ENCODE measurements around the gene DCLK2.

Gene DCLK2

DNA sequence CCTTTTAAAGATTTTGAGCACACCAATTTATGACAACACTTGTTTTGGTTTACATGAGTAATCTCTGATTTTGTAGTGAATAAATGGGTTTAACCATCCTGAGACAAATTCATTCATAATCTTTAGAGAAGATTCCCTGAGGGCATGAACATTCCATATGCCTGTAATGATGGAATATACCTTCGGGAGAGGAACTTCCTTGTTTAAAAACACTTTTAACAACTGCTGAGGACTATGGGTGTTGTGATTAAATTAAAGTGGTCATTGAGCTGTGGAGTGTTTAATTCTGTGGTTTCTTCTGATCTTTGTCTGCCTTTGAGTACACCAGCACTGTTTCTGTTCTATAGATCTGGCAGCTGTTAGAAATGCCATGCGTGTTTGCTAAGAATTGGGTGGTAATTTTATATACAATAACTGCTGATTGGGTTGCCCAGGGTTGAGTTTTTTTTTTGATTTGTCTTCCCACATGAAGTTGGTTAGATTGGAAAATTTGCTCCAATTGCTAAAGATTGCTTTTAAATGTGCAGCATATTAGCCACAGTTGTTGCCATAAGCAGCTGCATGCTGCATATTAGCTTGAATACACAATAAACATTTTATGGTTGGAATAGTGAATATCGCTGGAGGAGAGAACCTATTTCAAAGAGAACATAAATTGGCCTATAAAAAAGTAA lies 86.8 kb downstream of the DCLK2 start:
- TF ChIP-seq GATA3 (IDR thresholded peaks at IDR 0.05; ENCODE audit: low read depth, low read length) (no peak), GATA2 (IDR thresholded peaks at IDR 0.05; ENCODE audit: low read depth, low read length) (no peak)

DNA sequence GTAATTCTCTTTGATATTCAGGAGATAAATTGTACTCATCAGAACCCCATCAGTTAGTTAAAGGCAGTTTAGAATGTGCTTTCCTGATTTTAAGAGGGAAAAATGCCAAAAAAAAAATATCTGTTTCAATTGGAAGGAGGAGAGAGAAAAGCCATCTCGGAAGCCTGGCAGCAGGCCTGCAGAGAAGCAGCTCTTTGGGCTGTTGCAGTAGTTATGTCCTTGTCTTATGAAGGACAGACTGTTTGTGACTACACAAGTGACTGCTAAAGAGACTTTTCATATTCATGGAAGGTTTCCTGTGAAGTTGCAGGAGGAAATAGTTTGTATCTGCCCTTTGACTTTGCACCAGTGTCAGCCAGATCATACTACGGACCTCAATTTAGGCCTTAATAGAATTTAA lies 88.8 kb downstream of the DCLK2 start:
- no peak for TF ChIP-seq GATA2 (IDR thresholded peaks at IDR 0.05; ENCODE audit: low read depth, low read length)
- TF ChIP-seq GATA3 (IDR thresholded peaks at IDR 0.05; ENCODE audit: low read depth, low read length), result no peak

DNA sequence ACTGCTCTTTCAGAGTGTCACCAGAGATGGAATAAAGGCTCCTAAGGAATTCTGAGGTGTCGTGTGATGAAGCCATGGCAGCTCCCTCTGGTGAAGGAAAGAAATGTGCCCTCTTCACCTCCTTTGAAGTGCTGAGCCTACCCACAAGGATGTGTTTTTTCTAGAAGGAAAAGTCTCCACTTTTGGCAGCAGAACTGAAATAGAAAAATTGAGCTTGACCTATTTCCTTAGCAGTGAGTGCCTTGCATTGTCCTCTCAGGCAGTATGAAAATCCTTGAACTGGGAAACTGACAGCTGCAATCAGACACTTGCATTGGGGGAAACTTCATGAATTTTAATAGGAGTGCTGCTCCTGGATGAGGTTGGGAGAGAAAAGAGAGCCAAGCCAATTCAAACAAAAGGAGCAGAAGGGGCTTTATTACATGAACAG lies 95.2 kb downstream of the DCLK2 start:
- TF ChIP-seq GATA3 (IDR thresholded peaks at IDR 0.05; ENCODE audit: low read depth, low read length) (no peak), GATA2 (IDR thresholded peaks at IDR 0.05; ENCODE audit: low read depth, low read length) (no peak)

DNA sequence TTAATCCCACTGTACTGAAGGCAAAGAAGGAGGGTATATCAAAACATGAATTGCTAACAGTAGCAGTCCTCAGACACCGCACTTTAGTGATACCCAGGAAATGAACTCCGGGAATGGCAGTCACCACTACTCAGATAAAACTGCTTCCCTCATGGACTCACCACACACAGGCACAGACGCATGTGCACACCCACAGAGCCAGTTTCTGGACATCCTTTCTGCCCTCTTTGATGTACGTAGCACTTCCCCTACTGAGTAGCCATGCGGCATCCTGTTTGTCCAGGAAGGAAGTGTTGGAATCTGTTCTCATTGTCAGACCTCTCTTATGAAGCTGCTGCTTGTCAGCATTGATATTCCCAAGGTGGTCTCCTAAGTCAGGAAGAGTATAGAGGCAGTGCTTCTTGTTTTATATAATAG lies 95.7 kb downstream of the DCLK2 start:
- TF ChIP-seq GATA2 (IDR thresholded peaks at IDR 0.05; ENCODE audit: low read depth, low read length) (no peak), GATA3 (IDR thresholded peaks at IDR 0.05; ENCODE audit: low read depth, low read length) (no peak)

DNA sequence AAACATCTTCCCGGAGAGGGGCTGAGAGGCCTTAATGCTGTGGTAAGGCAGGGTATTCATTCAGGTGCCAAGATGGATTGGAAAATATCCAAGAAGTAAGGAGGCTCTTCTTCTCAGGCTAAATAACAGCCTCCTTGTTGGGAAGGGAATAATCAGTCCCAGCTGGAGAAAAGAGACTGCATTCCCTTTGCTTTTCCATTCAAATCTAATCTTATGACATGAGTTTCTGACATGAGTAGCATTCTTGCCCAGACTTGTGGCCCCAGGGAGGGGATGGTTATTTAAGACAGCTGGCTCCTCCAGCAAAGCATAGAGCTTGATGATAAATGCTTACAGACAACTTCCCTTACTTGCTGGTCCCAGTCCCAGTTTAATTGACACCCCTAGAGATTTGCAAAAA lies 98.3 kb downstream of the DCLK2 start:
- no peak for TF ChIP-seq GATA2 (IDR thresholded peaks at IDR 0.05; ENCODE audit: low read depth, low read length)
- no peak for TF ChIP-seq GATA3 (IDR thresholded peaks at IDR 0.05; ENCODE audit: low read depth, low read length)

DNA sequence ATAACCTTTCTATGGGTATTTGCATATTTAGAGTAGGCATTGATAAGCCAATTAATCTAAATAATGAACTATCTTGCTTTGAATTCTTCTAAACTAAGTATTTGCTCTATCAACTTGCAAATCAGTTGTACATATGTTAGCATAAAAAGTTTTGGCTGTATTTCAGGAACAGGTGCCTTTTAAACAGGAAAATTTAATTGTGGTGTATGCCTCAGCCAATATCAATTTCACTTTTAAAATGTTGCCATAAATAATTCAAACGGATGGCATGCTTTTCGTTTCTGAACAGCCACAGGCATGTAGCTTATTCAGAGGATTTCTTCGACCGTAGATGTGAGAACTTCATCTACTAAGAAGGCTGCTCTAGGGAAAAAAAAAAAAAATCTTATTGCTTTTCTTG lies 99.9 kb downstream of the DCLK2 start:
- TF ChIP-seq GATA3 (IDR thresholded peaks at IDR 0.05; ENCODE audit: low read depth, low read length), result no peak
- TF ChIP-seq GATA2 (IDR thresholded peaks at IDR 0.05; ENCODE audit: low read depth, low read length), result no peak

DNA sequence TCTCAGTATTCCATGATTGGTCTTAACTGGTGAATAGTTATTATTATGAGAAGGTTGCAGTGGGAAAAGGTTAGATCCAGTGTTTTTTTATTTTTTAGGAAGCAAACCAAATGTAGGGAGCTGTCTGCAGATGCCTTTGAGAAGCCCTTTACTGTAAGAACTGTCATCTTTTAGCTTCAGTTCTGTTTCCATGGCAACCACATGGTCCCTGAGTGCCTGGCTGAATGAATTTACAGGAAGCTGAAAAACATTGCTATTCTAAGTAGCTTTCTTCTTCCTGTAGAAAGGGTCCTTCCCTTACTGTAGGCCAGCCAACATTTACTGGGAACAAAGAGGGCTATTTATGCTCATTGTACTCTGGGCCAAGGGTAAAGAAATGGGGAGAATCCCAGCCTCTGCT lies 103.3 kb downstream of the DCLK2 start:
- TF ChIP-seq GATA2 (IDR thresholded peaks at IDR 0.05; ENCODE audit: low read depth, low read length), result no peak
- no peak for TF ChIP-seq GATA3 (IDR thresholded peaks at IDR 0.05; ENCODE audit: low read depth, low read length)

DNA sequence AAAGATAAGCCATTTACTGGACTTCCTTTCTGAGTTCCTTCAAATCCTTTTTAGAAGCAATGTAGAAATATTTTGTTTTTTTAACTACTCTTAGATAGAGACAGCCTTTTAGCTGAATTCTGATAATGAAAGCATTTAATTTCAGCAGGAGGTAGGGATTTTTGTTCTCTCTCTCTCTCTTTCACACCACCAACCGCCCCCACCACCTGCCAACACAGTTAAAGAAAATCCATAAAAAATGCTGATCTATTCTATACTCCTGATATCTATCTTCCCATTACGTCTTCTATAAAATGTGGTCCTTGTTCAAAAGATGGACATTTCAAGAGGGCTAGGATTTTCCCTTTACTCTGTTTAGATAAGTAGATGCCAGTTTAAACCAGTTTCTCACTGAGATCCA lies 104.5 kb downstream of the DCLK2 start:
- TF ChIP-seq GATA2 (IDR thresholded peaks at IDR 0.05; ENCODE audit: low read depth, low read length), result no peak
- TF ChIP-seq GATA3 (IDR thresholded peaks at IDR 0.05; ENCODE audit: low read depth, low read length), result no peak

DNA sequence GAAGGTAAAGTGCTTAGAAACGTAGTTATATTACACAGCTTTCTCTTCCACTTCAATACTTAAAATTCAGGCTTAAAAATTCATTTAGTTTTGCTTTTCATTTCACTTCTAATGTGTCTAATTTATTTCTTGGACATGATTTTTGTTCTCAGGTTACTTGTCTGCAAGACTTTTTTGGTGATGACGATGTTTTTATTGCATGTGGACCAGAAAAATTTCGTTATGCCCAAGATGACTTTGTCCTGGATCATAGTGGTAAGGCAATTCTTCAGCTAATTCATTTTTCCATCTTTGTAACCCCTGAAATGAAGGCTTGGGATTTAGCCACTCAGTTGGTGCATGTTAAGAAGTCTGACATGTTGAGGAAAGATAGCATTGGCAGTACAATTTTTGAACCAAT lies 114.7 kb downstream of the DCLK2 start:
- TF ChIP-seq GATA3 (IDR thresholded peaks at IDR 0.05; ENCODE audit: low read depth, low read length), result no peak
- TF ChIP-seq GATA2 (IDR thresholded peaks at IDR 0.05; ENCODE audit: low read depth, low read length), result no peak

DNA sequence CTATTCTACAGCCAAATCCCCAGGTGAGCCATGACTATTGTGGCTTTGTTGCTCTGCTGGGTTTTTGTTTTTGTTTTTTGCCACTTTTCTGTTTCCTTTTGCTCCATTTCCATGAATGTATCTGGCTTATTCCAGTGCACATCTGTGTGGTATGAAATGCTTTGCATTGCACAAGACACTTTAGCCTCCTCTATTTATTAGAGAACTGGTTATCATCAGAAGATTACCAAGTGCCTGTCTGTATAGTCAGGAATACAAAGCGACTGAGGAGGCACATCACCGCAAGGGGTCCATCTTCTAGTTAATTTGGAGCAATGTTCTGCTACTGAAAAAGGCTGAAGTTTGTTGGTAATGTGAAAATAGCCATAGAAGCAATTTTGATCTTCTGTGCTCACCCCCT lies 120.8 kb downstream of the DCLK2 start:
- TF ChIP-seq GATA3 (IDR thresholded peaks at IDR 0.05; ENCODE audit: low read depth, low read length) (no peak), GATA2 (IDR thresholded peaks at IDR 0.05; ENCODE audit: low read depth, low read length) (no peak)

DNA sequence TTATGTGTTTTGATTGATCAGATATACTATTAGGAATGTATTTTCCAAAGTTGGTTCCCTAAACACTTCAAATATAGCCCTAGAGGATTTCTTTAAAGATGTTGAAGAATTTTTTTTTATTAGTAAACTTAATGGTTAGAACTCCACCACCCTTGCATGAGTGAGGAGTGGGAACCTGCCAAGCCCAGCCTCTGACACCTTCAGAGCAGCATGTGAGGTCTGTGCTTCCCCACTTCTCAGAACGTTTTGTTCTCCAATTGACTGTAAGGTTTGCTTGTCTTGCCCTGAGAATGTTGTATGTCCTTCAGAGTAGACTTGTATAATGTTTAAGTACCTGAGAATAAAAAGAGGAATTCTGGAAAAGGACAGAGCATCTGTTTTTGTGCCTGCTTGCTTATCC lies 126.8 kb downstream of the DCLK2 start:
- no peak for TF ChIP-seq GATA3 (IDR thresholded peaks at IDR 0.05; ENCODE audit: low read depth, low read length)
- no peak for TF ChIP-seq GATA2 (IDR thresholded peaks at IDR 0.05; ENCODE audit: low read depth, low read length)

DNA sequence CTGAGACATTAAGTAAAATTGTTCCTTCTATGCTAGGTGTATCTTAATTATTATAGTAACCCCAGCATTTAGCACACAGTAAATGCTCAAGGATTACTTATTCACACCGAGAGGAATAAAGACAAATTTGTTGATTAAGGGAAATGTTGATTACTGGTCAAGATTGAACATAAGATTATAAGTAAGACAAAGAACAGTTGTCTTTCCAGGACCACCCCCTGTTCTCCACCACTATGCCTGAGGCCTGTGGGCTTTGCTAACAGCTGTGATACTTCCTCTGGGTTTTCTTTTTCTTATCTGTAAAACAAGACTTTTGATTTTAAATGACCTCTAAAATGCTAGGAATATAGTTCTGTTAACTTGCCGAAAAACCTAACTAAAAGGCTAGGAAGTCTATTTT lies 128.0 kb downstream of the DCLK2 start:
- peak; percentile 80 for TF ChIP-seq GATA3 (IDR thresholded peaks at IDR 0.05; ENCODE audit: low read depth, low read length)
- TF ChIP-seq GATA2 (IDR thresholded peaks at IDR 0.05; ENCODE audit: low read depth, low read length), result peak; percentile 71

DNA sequence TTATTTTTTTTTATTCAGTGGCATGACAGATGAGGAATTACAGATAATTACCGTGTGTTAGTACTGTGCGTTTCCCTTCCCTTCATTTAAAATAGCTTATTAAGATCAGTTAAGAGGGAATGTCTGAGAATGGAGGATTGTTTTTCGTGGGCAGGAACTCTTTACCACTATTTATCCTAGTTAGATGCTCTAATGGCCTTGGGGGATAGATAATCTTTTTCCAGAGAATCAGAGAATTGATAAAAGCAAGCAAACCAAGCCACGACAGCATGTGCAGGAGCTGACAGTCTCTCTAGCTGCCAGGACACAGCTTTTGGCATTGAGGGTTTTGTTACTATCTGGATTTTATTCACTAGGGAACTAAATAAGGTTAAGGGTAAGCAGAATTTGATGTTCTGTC lies 128.7 kb downstream of the DCLK2 start:
- TF ChIP-seq GATA2 (IDR thresholded peaks at IDR 0.05; ENCODE audit: low read depth, low read length) (peak; percentile 77), GATA3 (IDR thresholded peaks at IDR 0.05; ENCODE audit: low read depth, low read length) (peak; percentile 67)

DNA sequence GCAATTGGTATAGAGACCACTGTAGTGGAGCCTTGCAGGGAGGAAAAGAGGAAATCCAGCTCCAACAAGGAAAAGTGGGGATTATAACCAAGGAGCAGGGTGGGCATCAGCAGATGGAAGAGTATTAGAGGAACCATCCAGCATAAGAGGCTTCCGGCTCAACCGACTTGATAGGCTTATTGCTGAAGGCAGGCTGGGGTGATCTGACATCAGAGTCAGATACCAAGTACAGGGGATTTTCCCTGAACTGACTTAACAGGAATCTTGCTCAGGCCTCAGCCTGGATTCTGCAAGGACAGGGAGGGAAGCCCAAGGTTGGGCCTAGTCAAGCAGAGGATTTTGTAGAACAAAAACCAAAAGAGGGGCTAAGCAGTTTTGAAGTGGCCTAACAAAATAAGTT lies 129.6 kb downstream of the DCLK2 start:
- TF ChIP-seq GATA2 (IDR thresholded peaks at IDR 0.05; ENCODE audit: low read depth, low read length) (no peak), GATA3 (IDR thresholded peaks at IDR 0.05; ENCODE audit: low read depth, low read length) (no peak)

DNA sequence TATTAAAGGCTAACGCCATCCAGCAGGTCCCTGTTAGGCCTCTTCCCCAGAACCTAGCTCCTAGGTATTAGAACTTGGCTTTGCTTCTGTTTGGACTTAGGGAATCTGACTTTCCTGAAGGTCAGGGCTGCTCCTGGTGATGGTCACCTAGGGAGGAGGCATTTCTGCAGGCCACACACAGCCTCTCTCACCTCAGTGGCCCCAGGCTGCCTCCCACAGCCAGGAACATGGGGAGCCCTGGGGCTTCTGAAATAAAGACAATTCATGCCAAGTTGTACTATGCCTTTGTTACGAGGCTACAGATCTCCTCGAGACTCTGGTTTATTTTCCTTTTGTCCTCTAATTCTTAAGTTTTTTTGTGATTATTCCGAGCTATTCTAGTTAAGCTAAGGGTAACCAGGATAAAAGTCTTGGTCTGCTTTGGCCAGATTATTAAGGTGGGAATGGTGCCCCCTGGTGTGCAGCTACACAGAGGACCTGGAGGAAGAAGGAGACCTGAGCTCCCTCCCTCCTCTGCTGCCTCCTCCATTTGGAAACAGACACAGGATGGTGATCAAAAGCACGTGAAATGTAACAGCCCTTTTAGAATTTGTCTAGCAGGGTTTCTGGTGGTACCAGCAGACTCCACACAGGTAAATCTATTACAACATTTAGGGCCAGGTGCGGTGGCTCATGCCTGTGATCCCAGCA lies 131.0 kb downstream of the DCLK2 start:
- no peak for TF ChIP-seq GATA2 (IDR thresholded peaks at IDR 0.05; ENCODE audit: low read depth, low read length)
- no peak for TF ChIP-seq GATA3 (IDR thresholded peaks at IDR 0.05; ENCODE audit: low read depth, low read length)
